COLO829 (cell line): ENCODE results near the gene PLA2G1B.
A peak's percentile ranks its signal among the peaks of the same experiment; 100 is the strongest.

Experiments used
- DNase-seq: peaks from one replicate; pipeline ENCODE4 v3.0.0; 2012; ENCODE audit warnings: low spot score

PLA2G1B gene

DNA sequence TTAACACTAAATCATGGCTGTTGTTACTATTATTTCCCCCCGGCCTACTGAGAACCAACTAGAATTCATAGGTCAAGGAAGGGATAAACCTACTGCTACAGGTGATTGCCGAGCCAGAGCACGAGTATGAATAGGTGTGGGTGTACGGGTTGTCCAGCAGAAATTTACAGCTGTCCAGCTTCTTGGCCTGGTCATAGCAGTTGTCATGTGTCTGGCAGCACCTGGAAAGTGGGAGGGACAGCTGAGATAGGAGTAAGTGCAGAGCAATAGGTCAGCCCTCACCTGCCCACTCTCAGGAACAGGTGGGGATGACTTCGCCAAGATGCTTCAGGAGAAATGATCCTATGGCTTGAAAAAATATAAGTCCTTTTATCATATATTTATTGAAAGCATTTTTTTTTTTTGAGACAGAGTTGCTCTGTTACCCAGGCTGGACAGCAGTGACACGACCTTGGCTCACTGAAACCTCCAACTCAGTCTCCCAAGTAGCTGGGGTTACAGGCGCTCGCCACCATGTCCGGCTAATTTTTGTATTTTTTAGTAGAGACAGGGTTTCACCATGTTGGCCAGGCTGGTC lies 2.6 kb downstream of the PLA2G1B start:
- no peak for DNase-seq

DNA sequence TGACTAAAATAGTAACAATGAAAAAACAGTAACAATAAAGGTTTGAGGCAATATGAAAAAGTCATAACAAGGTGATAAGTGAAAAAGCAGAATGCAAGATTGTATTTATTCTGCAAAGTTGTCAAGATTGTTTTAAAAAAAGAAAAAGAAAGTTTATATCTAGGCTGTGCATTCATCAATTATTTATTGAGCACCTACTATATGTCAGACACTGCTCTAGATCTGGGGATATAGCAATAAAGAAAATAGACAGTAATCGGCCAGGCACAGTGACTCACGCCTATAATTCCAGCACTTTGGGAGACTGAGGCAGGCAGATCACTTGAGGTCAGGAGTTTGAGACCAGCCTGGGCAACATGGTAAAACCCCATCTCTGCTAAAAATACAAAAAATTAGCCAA lies 3.8 kb downstream of the PLA2G1B start:
- no peak for DNase-seq

GRCh38 chr12:120321382-120322202 lies 6.0 kb downstream of the PLA2G1B start:
- DNase-seq, result no peak

DNA sequence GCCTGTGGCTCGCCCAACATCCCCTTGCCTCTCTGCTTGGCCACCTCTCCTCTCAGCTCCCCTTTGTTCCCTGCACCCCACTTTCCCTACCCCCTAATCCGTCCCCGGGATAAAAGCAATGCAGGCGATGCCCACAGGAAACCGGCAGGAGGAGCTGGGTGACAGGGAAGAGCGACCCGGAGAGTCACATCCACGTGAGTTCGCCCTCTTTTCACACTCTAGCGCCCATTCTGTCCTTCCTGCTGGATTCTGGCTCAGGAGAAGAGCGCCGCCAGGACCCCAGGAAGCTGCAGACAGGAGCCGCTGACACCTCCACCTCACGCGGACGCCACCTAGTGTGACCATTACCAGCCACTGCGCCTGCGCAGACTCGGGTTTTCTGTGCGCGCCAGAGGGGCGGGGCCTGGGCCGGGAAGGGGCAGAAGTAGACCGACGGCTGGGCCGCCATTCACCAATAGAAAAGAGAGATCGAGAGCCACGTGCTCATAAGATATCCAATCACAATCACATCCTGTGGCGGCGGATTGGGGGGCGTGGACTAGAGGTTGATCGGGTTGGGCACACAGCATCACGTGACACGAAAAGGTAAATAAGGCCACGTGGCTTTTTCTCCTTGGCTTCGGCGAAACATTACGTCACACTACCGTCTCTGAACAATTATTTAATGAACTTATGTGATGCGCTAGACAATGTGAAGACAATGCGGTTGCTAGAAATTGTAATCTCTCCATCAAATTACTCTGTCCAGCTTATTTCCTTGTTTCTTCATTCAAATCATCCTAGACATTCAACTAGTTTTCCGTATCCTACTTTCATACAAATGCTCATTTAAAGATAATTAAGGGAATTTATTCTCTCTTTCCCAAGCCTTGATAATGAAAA lies 10.1 kb downstream of the PLA2G1B start:
- peak; percentile 99 for DNase-seq

DNA sequence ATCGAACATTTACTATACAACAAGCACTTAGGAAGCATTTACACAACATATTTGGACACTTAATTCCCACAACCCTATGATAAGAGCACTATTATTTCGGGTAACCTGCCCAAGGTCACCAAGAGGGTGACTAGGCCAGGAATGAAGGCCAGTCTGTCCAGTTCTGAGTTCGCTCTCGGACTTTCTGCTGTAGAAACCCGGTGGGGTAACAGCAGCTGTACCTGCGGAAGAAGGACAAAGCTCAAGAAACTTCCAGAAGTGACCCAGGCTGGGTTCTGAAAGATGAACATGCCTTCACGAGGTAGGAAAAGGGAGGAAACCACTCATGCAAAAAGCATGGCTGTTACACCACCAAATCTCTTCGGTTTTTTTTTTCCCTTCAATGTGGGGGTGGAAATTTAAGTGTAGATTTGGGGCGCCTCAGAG lies 10.8 kb downstream of the PLA2G1B start:
- DNase-seq, result no peak

GRCh38 chr12:120314220-120314619 lies 13.4 kb downstream of the PLA2G1B start:
- no peak for DNase-seq

DNA sequence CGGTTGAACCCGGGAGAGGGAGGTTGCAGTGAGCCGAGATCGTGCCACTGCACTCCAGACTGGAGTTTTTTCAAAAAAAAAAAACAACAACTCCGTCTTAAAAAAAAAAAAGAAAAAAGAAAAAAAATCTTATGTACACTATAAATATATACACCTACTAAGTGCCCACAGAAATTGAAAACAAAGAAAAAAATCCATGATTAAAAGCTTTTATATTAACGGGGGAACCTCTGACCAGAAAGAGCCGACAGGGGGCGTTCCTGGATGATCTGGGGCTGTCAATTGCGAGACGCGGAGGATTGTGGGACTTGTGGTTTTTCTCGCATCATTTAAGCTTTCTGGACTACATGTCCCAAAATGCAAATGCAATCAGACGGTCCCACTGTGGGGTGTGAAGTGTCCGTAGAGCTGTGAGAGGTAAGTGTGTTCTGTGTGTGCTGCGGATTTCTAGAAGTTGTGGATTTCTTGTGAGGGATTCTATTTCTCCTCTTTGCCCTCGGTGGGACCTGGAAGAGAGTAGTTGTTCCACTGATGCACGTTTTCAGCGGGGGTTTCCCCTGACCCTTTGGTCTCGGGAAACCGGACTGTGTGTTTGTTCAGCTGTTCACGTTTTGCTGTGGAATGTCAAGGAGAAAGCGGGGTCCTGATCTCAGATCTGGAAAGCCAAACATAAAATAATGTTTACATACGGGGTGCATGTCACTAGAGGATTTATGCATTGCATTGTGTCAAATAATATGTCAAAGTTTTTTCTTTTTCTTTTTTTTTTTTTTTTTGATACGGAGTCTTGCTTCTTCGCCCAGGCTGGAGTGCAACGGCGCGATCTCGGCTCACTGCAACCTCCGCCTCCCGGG lies 25.4 kb downstream of the PLA2G1B start, which contains the start of gene SIRT4:
SIRT4 (plus strand) TSS at position 360 of the 854 bp plus-strand sequence. CDS start 1,241 bp downstream, outside the sequence.
- DNase-seq, result peak; percentile 97

GRCh38 chr12:120292661-120293531 lies 34.7 kb downstream of the PLA2G1B start, which contains the start of gene RNU4-1:
Gene RNU4-1 (minus strand): TSS chr12:120293237.
- peak; percentile 74 for DNase-seq

GRCh38 chr12:120292411-120292660 lies 35.2 kb downstream of the PLA2G1B start:
- DNase-seq, result no peak

GRCh38 chr12:120290609-120291305 lies 36.8 kb downstream of the PLA2G1B start:
- no peak for DNase-seq

GRCh38 chr12:120287491-120287890 lies 40.1 kb downstream of the PLA2G1B start:
- no peak for DNase-seq

DNA sequence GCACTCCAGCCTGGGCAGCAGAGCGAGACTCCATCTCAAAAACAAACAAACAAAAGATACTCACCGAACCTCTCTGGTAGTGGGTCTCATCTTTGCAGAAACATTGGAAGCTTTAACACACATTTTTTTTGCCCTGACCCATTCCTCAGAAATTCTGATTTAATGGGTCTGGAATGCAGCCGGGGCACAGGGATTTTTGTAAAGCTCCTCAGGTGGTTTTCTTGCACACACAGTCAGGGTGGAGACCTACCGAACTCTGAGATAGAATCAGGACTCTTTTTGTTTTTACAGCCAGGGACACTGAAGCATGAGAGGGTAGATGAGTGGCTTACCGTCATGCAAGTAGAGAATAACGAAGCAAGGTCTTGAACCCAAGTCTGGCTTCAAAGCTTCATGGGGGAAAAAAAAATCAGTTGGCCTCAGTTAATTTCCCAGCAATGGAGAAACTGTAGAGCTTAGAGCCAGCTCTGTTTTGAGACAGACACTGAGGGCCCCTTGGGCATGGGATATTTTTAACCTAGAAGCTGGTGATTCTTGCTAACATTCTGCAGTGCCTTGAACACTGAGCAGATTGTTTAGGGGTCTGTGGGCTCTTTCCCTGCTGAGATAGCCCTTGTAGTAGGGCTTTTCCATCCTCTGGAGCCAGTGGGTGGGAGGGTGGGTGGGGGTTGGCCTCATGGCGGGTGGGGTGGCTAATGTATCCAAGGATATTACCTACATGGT lies 40.6 kb downstream of the PLA2G1B start:
- DNase-seq, result no peak

DNA sequence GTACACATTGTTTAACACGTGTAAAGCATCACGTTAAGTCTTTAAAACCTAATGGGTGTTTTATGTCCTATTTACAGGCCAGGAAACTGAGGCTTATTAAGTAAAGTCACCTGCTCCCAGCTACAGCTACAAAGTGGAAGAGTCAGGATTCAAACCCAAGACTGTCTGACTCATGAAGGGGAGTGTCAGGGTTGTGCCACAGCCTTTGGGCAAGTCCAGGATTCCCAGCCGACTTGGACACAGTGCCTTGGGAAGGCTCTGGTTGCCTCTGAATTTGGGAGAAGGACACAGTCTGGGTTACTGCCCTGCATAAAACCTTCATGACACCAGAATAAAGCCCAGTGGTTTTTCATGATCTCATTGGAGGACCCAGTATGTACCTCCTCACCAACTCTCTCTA lies 43.2 kb downstream of the PLA2G1B start:
- no peak for DNase-seq

DNA sequence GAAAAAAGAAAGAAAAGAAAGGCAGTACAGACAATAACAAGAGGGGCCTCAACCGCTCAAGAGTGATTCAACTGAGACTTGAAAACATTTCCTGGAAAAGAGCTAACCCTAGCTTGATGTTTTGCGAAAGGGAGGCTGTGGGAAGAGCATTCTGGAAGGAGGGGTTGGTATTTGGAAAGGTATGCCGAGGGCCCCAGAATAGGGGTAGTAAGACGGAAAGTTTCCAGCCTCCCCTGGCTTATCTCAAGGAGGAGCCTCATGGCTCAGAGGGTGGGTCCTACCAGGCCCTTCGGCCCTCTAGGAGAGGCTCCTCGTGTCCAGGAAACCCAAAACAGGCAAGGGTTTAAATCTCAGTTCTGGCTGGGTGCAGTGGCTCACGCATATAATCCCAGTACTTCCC lies 44.3 kb downstream of the PLA2G1B start:
- DNase-seq, result no peak

DNA sequence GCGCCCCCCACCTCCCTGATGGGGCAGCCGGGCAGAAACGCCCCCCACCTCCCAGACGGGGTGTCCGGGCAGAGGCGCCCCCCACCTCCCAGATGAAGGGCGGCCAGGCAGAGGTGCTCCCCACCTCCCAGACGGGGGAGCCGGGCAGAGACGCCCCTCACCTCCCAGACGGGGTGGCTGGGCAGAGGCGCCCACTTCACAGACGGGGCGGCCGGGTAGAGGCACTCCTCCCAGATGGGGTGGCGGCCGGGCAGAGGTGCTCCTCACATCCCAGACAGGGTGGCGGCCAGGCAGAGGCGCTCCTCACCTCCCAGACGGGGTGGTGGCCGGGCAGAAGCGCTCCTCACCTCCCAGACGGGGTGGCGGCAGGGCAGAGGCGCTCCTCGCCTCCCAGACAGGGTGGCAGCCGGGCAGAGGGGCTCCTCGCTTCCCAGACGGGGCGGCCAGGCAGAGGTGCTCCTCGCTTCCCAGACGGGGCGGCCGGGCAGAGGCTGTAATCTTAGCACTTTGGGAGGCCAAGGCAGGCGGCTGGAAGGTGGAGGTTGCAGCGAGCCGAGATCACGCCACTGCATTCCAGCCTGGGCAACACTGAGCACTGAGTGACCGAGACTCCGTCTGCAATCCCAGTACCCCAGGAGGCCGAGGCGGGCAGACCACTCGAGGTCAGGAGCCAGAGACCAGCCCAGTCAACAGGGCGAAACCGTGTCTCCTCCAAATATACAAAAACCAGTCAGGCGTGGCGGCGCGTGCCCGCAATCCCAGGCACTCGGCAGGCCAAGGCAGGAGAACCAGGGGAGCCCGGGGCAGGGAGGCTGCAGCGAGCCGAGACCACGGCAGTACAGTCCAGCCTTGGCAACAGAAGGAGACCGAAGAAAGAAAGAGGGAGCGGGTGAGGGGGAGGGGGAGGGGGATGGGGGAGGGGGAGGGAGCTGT lies 49.2 kb downstream of the PLA2G1B start:
- no peak for DNase-seq

DNA sequence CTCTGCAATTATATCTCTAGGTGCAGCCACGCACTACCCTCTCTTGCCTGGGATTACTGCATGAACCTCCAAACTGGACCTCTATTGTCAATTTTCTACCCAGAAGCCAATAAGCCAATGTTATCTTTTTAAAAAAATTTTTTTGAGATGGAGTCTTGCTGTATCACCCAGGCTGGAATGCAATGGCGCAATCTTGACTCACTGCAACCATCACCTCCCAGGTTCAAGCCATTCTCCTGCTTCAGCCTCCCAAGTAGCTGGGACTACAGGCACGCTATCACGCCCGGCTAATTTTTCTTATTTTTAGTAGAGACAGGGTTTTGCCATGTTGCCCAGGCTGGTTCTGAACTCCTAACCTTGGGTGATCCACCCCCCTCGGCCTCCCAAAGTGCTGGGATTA lies 50.8 kb downstream of the PLA2G1B start:
- DNase-seq, result no peak
